DND-41 (cell line): ENCODE results near the gene ZNRF1.

Source experiments
- ATAC-seq: fragments of 200-7000 bp; cut with Tn5 transposase; 3 replicates; pipeline ENCODE4 v1.9.1; 2021; ENCODE audit warnings: low read depth; ENCODE audit not compliant: insufficient read depth
- DNase-seq: peaks from one replicate; pipeline ENCODE4 v3.0.0-alpha.2; 2020
- H2AFZ ChIP-seq: 2 replicates; pipeline ENCODE4 v1.6.0; 2012; ENCODE audit warnings: low read depth, low read length
- H3K27ac ChIP-seq: 2 replicates; pipeline ENCODE4 v1.5.1; 2012; ENCODE audit warnings: low read length, inconsistent platforms
- H3K27me3 ChIP-seq: fragments of 200-600 bp; sonication (generic); 2 replicates; pipeline ENCODE4 v1.6.0; 2012; ENCODE audit warnings: low read length, mild to moderate bottlenecking, inconsistent platforms; ENCODE audit not compliant: insufficient read depth, poor library complexity
- H3K36me3 ChIP-seq: 2 replicates; pipeline ENCODE4 v1.5.1; 2012; ENCODE audit warnings: low read length, inconsistent platforms; ENCODE audit not compliant: insufficient read depth
- H3K4me1 ChIP-seq: 2 replicates; pipeline ENCODE4 v1.5.1; 2012; ENCODE audit warnings: mild to moderate bottlenecking, low read length; ENCODE audit not compliant: insufficient read depth
- H3K4me2 ChIP-seq: 2 replicates; pipeline ENCODE4 v1.6.0; 2012; ENCODE audit warnings: mild to moderate bottlenecking, moderate library complexity, low read length, inconsistent platforms; ENCODE audit not compliant: insufficient read depth
- H3K4me3 ChIP-seq, 2 experiments: fragments of 200-600 bp in 1 of 2; shearing (Covaris generic) in 1 of 2; 2 replicates each; pipeline ENCODE4 v1.5.1; 2012 to 2016; ENCODE audit warnings: inconsistent platforms in 2 of 2, low read length in 2 of 2, mild to moderate bottlenecking in 2 of 2, low read depth in 1 of 2, moderate library complexity in 1 of 2
- H3K79me2 ChIP-seq: 2 replicates; pipeline ENCODE4 v1.6.0; 2012; ENCODE audit warnings: low read length, inconsistent platforms; ENCODE audit not compliant: insufficient read depth
- H3K9ac ChIP-seq: 2 replicates; pipeline ENCODE4 v1.6.0; 2012; ENCODE audit warnings: low read depth, mild to moderate bottlenecking, inconsistent platforms, low read length, moderate library complexity
- H3K9me3 ChIP-seq: 2 replicates; pipeline ENCODE4 v1.5.1; 2012; ENCODE audit warnings: low read length, moderate library complexity, mild to moderate bottlenecking, inconsistent platforms; ENCODE audit not compliant: insufficient read depth, severe bottlenecking
- H4K20me1 ChIP-seq: 2 replicates; pipeline ENCODE4 v1.6.0; 2012; ENCODE audit warnings: low read length; ENCODE audit not compliant: insufficient read depth
- CTCF ChIP-seq: IDR thresholded peaks from 2 replicates; pipeline ENCODE4 v1.5.1; 2012; ENCODE audit warnings: borderline replicate concordance, low read length, moderate library complexity, mild to moderate bottlenecking; ENCODE audit not compliant: poor library complexity, severe bottlenecking; ENCODE audit errors: extremely low read depth
- EZH2 ChIP-seq: IDR thresholded peaks from 3 replicates; pipeline ENCODE4 v1.6.1; 2012; ENCODE audit warnings: borderline replicate concordance, low read depth, mild to moderate bottlenecking, moderate library complexity, low read length, inconsistent platforms; ENCODE audit not compliant: severe bottlenecking

Gene ZNRF1

GRCh38 chr16:75120253-75120652, 121.4 kb downstream of the ZNRF1 start:
- Histone ChIP-seq H3K36me3 (0 out of 2 replicates have a peak, but pooled peaks cover 3% of the 10 kb centered on the region), H3K4me2 (no peak overlapping the region), H3K79me2 (no peaks in the 10 kb centered on the region), H3K9ac (no peak overlapping the region), H3K4me3 (no peak overlapping the region), H3K27me3 (no peaks in the 10 kb centered on the region), H3K27ac (no peak overlapping the region), H3K4me1 (no peaks in the 10 kb centered on the region), H4K20me1 (no peaks in the 10 kb centered on the region), H3K9me3 (peaks cover 12% of the 10 kb centered on the region), H2AFZ (no peak overlapping the region)
- TF ChIP-seq EZH2 (no peak), CTCF (no peak)
- no peak for ATAC-seq
- DNase-seq: no peak

- no peak overlapping the region for H2AFZ ChIP-seq
- H3K4me1 ChIP-seq: no peaks in the 10 kb centered on the region
- H3K4me3 ChIP-seq: no peak overlapping the region
- ATAC-seq: no peak
- peaks cover 14% of the 10 kb centered on the region for H3K9me3 ChIP-seq
- no peak for DNase-seq
- H3K27me3 ChIP-seq: no peaks in the 10 kb centered on the region
- 0 out of 2 replicates have a peak, but pooled peaks cover 3% of the 10 kb centered on the region for H3K36me3 ChIP-seq
- no peak overlapping the region for H3K9ac ChIP-seq
- no peak overlapping the region for H3K4me2 ChIP-seq
- no peaks in the 10 kb centered on the region for H4K20me1 ChIP-seq
- no peak overlapping the region for H3K27ac ChIP-seq
- TF ChIP-seq CTCF (no peak), EZH2 (no peak)
- no peaks in the 10 kb centered on the region for H3K79me2 ChIP-seq
These were observed 123.2 kb downstream of the ZNRF1 start for GRCh38 chr16:75121949-75122568.

GRCh38 chr16:75122609-75123008, 123.8 kb downstream of the ZNRF1 start:
- H3K27me3 ChIP-seq: no peaks in the 10 kb centered on the region
- H3K4me1 ChIP-seq: no peaks in the 10 kb centered on the region
- DNase-seq (no peak), ATAC-seq (no peak)
- H3K36me3 ChIP-seq: 0 out of 2 replicates have a peak, but pooled peaks cover 3% of the 10 kb centered on the region
- peaks cover 19% of the 10 kb centered on the region for H3K9me3 ChIP-seq
- H3K4me3 ChIP-seq: no peak overlapping the region
- no peaks in the 10 kb centered on the region for H4K20me1 ChIP-seq
- no peak for TF ChIP-seq CTCF
- TF ChIP-seq EZH2: no peak
- H3K4me2 ChIP-seq: no peak overlapping the region
- no peak overlapping the region for H2AFZ ChIP-seq
- no peak overlapping the region for H3K27ac ChIP-seq
- H3K9ac ChIP-seq: no peak overlapping the region
- H3K79me2 ChIP-seq: no peaks in the 10 kb centered on the region
